GM12873 (cell line): ENCODE measurements around the gene LRRK1.

ENCODE experiments used
- CTCF ChIP-seq: IDR thresholded peaks from 2 replicates; pipeline ENCODE4 v1.5.1; 2012; ENCODE audit warnings: low read depth, mild to moderate bottlenecking, moderate library complexity, low read length, control low read depth; ENCODE audit not compliant: insufficient read depth; ENCODE audit errors: missing control alignments

The LRRK1 gene

GRCh38 chr15:101100118-101100517 lies 181.0 kb downstream of the LRRK1 start:
- TF ChIP-seq CTCF, result no peak

- no peak for TF ChIP-seq CTCF
These were observed 181.7 kb downstream of the LRRK1 start for GRCh38 chr15:101100593-101101442.

- TF ChIP-seq CTCF, result no peak
These were observed 182.5 kb downstream of the LRRK1 start for GRCh38 chr15:101101676-101102075.

GRCh38 chr15:101102746-101103145 lies 183.6 kb downstream of the LRRK1 start:
- no peak for TF ChIP-seq CTCF

GRCh38 chr15:101103598-101103997 lies 184.4 kb downstream of the LRRK1 start:
- no peak for TF ChIP-seq CTCF

GRCh38 chr15:101104141-101104540 lies 185.0 kb downstream of the LRRK1 start:
- no peak for TF ChIP-seq CTCF

- TF ChIP-seq CTCF, result no peak
These were observed 186.1 kb downstream of the LRRK1 start for GRCh38 chr15:101105059-101105891.
